Endothelial cell (in vitro differentiated cells): ENCODE data around the gene SLC38A9. TPM values are rescaled to one million over a fixed set of nuclear protein-coding genes. Genes with fewer than 3 reads are reported as not detected.

Experiments used
- DNase-seq: peaks from one replicate; pipeline ENCODE4 v3.0.0; 2021; ENCODE audit warnings: low spot score
- H3K27ac Mint-ChIP-seq: one replicate; pipeline ENCODE4 v1.8.0; 2021; ENCODE audit warnings: mixed read lengths, inconsistent platforms; ENCODE audit not compliant: unreplicated experiment
- H3K27me3 Mint-ChIP-seq: one replicate; pipeline ENCODE4 v1.8.0; 2021; ENCODE audit warnings: mild to moderate bottlenecking, moderate library complexity, mixed read lengths, inconsistent platforms; ENCODE audit not compliant: unreplicated experiment
- H3K36me3 Mint-ChIP-seq: one replicate; pipeline ENCODE4 v1.8.0; 2021; ENCODE audit warnings: mild to moderate bottlenecking, low read depth, mixed read lengths, inconsistent platforms; ENCODE audit not compliant: unreplicated experiment
- H3K4me1 Mint-ChIP-seq: one replicate; pipeline ENCODE4 v1.8.0; 2021; ENCODE audit warnings: mild to moderate bottlenecking, mixed read lengths, inconsistent platforms; ENCODE audit not compliant: unreplicated experiment
- H3K4me3 Mint-ChIP-seq: one replicate; pipeline ENCODE4 v1.8.0; 2021; ENCODE audit warnings: mild to moderate bottlenecking, mixed read lengths, inconsistent platforms; ENCODE audit not compliant: unreplicated experiment
- H3K9me3 Mint-ChIP-seq: one replicate; pipeline ENCODE4 v1.8.0; 2021; ENCODE audit warnings: mixed read lengths, inconsistent platforms; ENCODE audit not compliant: unreplicated experiment
- CTCF ChIP-seq: fragments of 200-600 bp; sonication (generic); IDR thresholded peaks from one replicate; pipeline ENCODE4 v1.5.0; 2021; ENCODE audit warnings: antibody characterized with exemption; ENCODE audit not compliant: unreplicated experiment
- total RNA-seq: library from RNA; stranded (reverse); fragmentation: NEBNext Ultra II Directional; extraction: Animal tissue kit (Norgen Biotek cat#: 25700); gene quantifications from one replicate; pipeline ENCODE4 v1.2.1, GENCODE V29; 2021; ENCODE audit not compliant: unreplicated experiment

The SLC38A9 gene
- total RNA-seq, 1 donor from 2014 or later: 45.5 TPM

GRCh38 chr5:55750063-55750462, 37.9 kb upstream of the SLC38A9 start:
- no peak for DNase-seq
- no peak for TF ChIP-seq CTCF
- Mint-ChIP-seq H3K4me1 (no peaks in the 10 kb centered on the region), H3K27me3 (no peaks in the 10 kb centered on the region), H3K9me3 (no peaks in the 10 kb centered on the region), H3K27ac (no peak overlapping the region), H3K36me3 (no peaks in the 10 kb centered on the region), H3K4me3 (no peak overlapping the region)

GRCh38 chr5:55749387-55749786, 37.3 kb upstream of the SLC38A9 start:
- DNase-seq: no peak
- Mint-ChIP-seq H3K27ac (no peak overlapping the region), H3K9me3 (no peaks in the 10 kb centered on the region), H3K4me1 (no peaks in the 10 kb centered on the region), H3K27me3 (no peaks in the 10 kb centered on the region), H3K4me3 (no peak overlapping the region), H3K36me3 (no peaks in the 10 kb centered on the region)
- no peak for TF ChIP-seq CTCF

- Mint-ChIP-seq H3K9me3 (no peaks in the 10 kb centered on the region), H3K4me1 (no peaks in the 10 kb centered on the region), H3K27ac (no peak overlapping the region), H3K27me3 (no peaks in the 10 kb centered on the region), H3K4me3 (no peak overlapping the region), H3K36me3 (no peaks in the 10 kb centered on the region)
- DNase-seq: no peak
- TF ChIP-seq CTCF: no peak
Observed at GRCh38 chr5:55747778-55748318, 35.7 kb upstream of the SLC38A9 start.

GRCh38 chr5:55742778-55743177, 30.7 kb upstream of the SLC38A9 start:
- Mint-ChIP-seq H3K4me1 (no peaks in the 10 kb centered on the region), H3K4me3 (no peak overlapping the region), H3K27ac (no peak overlapping the region), H3K36me3 (no peaks in the 10 kb centered on the region), H3K9me3 (no peaks in the 10 kb centered on the region), H3K27me3 (no peaks in the 10 kb centered on the region)
- DNase-seq: no peak
- TF ChIP-seq CTCF: no peak

GRCh38 chr5:55737793-55738192, 25.7 kb upstream of the SLC38A9 start, which contains the start of gene DDX4:
TSS of gene DDX4 (plus strand) at chr5:55738061. CDS start at chr5:55738964, 903 bp downstream.
- H3K4me1 Mint-ChIP-seq: no peaks in the 10 kb centered on the region
- no peak within 1 kb of the TSS for H3K27ac Mint-ChIP-seq
- H3K4me3 Mint-ChIP-seq: no peak within 1 kb of the TSS
- H3K27me3 Mint-ChIP-seq: peaks cover 2% of the 10 kb centered on the region
- H3K36me3 Mint-ChIP-seq: no peaks in the 10 kb centered on the region
- H3K9me3 Mint-ChIP-seq: no peaks in the 10 kb centered on the region
- DNase-seq: no peak
- no peak for TF ChIP-seq CTCF
